ENCODE measurements around the gene NKAIN2. TPM values are rescaled to one million over a fixed set of nuclear protein-coding genes. Genes with fewer than 3 reads are reported as not detected.
"Not testable (repeated sequence)": the region's sequence is repeated elsewhere in the genome, so short reads cannot be mapped to it uniquely, and the experiment has no call there.

The NKAIN2 gene
- total RNA-seq, 3 donors from 2014 or later: 0.48 to 1.8 TPM; not detected in 1

GRCh38 chr6:123913863-123914262, 110.2 kb downstream of the NKAIN2 start:
- intact Hi-C loops (cut with DNase I; ENCODE audit: low total_unique reads): no loop called here
- DNase-seq (ENCODE audit: low spot score in 2 of 2): no peak
- Histone ChIP-seq H3K27ac (no peak overlapping the region), H3K4me3 (no peak overlapping the region), H3K36me3 (no peaks in the 10 kb centered on the region), H3K4me1 (no peaks in the 10 kb centered on the region), H3K27me3 (no peaks in the 10 kb centered on the region), H3K9me3 (no peaks in the 10 kb centered on the region)
- TF ChIP-seq POLR2A (IDR thresholded peaks at IDR 0.05) (no peak), POLR2AphosphoS5 (IDR thresholded peaks at IDR 0.05) (no peak), CTCF (IDR thresholded peaks at IDR 0.05) (no peak)

- H3K27me3 ChIP-seq; H3K9me3 ChIP-seq; H3K27ac ChIP-seq; H3K4me3 ChIP-seq; H3K4me1 ChIP-seq; DNase-seq (ENCODE audit: low spot score in 2 of 2); H3K36me3 ChIP-seq; intact Hi-C loops (cut with DNase I; ENCODE audit: low total_unique reads): not testable (repeated sequence)
Measured at GRCh38 chr6:123923379-123923778, 119.7 kb downstream of the NKAIN2 start.

GRCh38 chr6:123925350-123925749, 121.7 kb downstream of the NKAIN2 start:
- no peak overlapping the region for H3K27ac ChIP-seq
- H3K4me1 ChIP-seq: no peaks in the 10 kb centered on the region
- no peaks in the 10 kb centered on the region for H3K36me3 ChIP-seq
- TF ChIP-seq POLR2A (IDR thresholded peaks at IDR 0.05) (no peak), CTCF (IDR thresholded peaks at IDR 0.05) (no peak), POLR2AphosphoS5 (IDR thresholded peaks at IDR 0.05) (no peak)
- no peaks in the 10 kb centered on the region for H3K27me3 ChIP-seq
- intact Hi-C loops (cut with DNase I; ENCODE audit: low total_unique reads): no loop called here
- H3K9me3 ChIP-seq: no peaks in the 10 kb centered on the region
- DNase-seq (ENCODE audit: low spot score in 2 of 2): no peak
- H3K4me3 ChIP-seq: no peak overlapping the region

GRCh38 chr6:123925842-123926399, 122.3 kb downstream of the NKAIN2 start:
- Histone ChIP-seq H3K4me3 (no peak overlapping the region), H3K27ac (no peak overlapping the region), H3K9me3 (no peaks in the 10 kb centered on the region), H3K4me1 (no peaks in the 10 kb centered on the region), H3K27me3 (no peaks in the 10 kb centered on the region), H3K36me3 (no peaks in the 10 kb centered on the region)
- DNase-seq (ENCODE audit: low spot score in 2 of 2): no peak
- intact Hi-C loops (cut with DNase I; ENCODE audit: low total_unique reads): no loop called here
- TF ChIP-seq POLR2AphosphoS5 (IDR thresholded peaks at IDR 0.05): no peak
- TF ChIP-seq POLR2A (IDR thresholded peaks at IDR 0.05): no peak
- no peak for TF ChIP-seq CTCF (IDR thresholded peaks at IDR 0.05)

- H3K27me3 ChIP-seq: no peaks in the 10 kb centered on the region
- H3K36me3 ChIP-seq: no peaks in the 10 kb centered on the region
- intact Hi-C loops (cut with DNase I; ENCODE audit: low total_unique reads): loop anchor here (2.0 kb wide), 1 partner anchor 52 kb away; no protein-coding TSS in a partner anchor
Measured at GRCh38 chr6:123928529-123928928, 124.9 kb downstream of the NKAIN2 start.

More at GRCh38 chr6:123928529-123928928, 124.9 kb downstream of the NKAIN2 start:
- TF ChIP-seq POLR2A (IDR thresholded peaks at IDR 0.05) (no peak), CTCF (IDR thresholded peaks at IDR 0.05) (no peak), POLR2AphosphoS5 (IDR thresholded peaks at IDR 0.05) (no peak)
- Histone ChIP-seq H3K9me3 (no peaks in the 10 kb centered on the region), H3K4me1 (no peaks in the 10 kb centered on the region), H3K27ac (no peak overlapping the region), H3K4me3 (no peak overlapping the region)
- DNase-seq (ENCODE audit: low spot score in 2 of 2): no peak

All from breast epithelium (tissue), 4 donors.